K562 (cell line): ENCODE measurements around the gene ERC2. TPM values are rescaled to one million over a fixed set of nuclear protein-coding genes. Genes with fewer than 3 reads are reported as not detected.

Experiments used
- ATAC-seq: fragments of 200-7000 bp; cut with Tn5 transposase; 3 replicates; pipeline ENCODE4 v1.9.1; 2020; ENCODE audit warnings: moderate library complexity
- BruUV-seq: library from RNA; stranded (reverse); fragments of 400-500 nt; replicated peaks from 2 replicates; lab custom pipeline; 2021; lab: Mats Ljungman, UMichigan
- CTCF ChIA-PET: fragments of 300-600 bp; formaldehyde crosslinking; extraction: SDS; loops from one replicate; lab custom pipeline; 2021; ENCODE audit warnings: low intra/inter-chr PET ratio; lab: Yijun Ruan, JAX
- POLR2A ChIA-PET: fragments of 300-600, 350-650 bp; sonication (Branson Sonifier 250); formaldehyde crosslinking; extraction: SDS; loops from one replicate; lab custom pipeline; 2021; ENCODE audit warnings: antibody characterized with exemption, inconsistent platforms; lab: Yijun Ruan, JAX
- DNase-seq, 4 experiments: peaks; one replicate each; pipeline versions ENCODE4 v3.0.0 to v3.0.0-alpha.2; 2011 to 2018; ENCODE audit warnings: low spot score in 3 of 4, mixed read lengths in 3 of 4; ENCODE audit errors: extremely low read depth in 1 of 4
- FAIRE-seq: peaks from 2 replicates; lab custom pipeline; 2011; peaks lifted over from hg19 to GRCh38; lab: Jason Lieb, UNC
- H2AFZ ChIP-seq: 2 replicates; pipeline ENCODE4 v1.6.0; 2011; ENCODE audit warnings: low read depth, low read length, control low read depth, inconsistent platforms
- H3K27ac ChIP-seq: fragments of 200-600 bp; 3 replicates; pipeline ENCODE4 v1.8.0; 2011; ENCODE audit warnings: low read depth, mild to moderate bottlenecking, control low read depth, inconsistent platforms, low read length, moderate library complexity, mixed read lengths; ENCODE audit errors: extremely low read depth
- H3K27me3 ChIP-seq, 2 experiments: fragments of 300-600 bp in 1 of 2; 2 replicates in 1 of 2; 3 replicates in 1 of 2; pipeline versions ENCODE4 v1.6.0 to v1.8.0; 2011; ENCODE audit warnings: inconsistent platforms in 2 of 2, low read length in 2 of 2, mild to moderate bottlenecking in 1 of 2, mixed read lengths in 1 of 2, moderate library complexity in 1 of 2; ENCODE audit not compliant: control insufficient read depth in 2 of 2, insufficient read depth in 2 of 2
- H3K36me3 ChIP-seq: fragments of 300-600 bp; 3 replicates; pipeline ENCODE4 v1.8.0; 2011; ENCODE audit warnings: mild to moderate bottlenecking, low read length, inconsistent platforms; ENCODE audit not compliant: control insufficient read depth, insufficient read depth
- H3K4me1 ChIP-seq, 2 experiments: fragments of 200-600 bp in 1 of 2; replicated peaks in 1 of 2; 2 replicates in 1 of 2; 3 replicates in 1 of 2; pipeline versions ENCODE4 v1.5.1 to v1.8.0; 2011; ENCODE audit warnings: inconsistent platforms in 2 of 2, low read length in 2 of 2, mild to moderate bottlenecking in 1 of 2, mixed read lengths in 1 of 2, moderate library complexity in 1 of 2; ENCODE audit not compliant: control insufficient read depth in 2 of 2, insufficient read depth in 2 of 2
- H3K4me2 ChIP-seq: 2 replicates; pipeline ENCODE4 v1.6.1; 2011; ENCODE audit warnings: low read length, control low read depth, inconsistent platforms, mixed read lengths; ENCODE audit not compliant: insufficient read depth
- H3K4me3 ChIP-seq: fragments of 200-600 bp; sonication (generic), shearing (Covaris generic); 2 replicates; pipeline ENCODE4 v1.5.1; 2016; ENCODE audit warnings: control low read depth, inconsistent platforms
- H3K79me2 ChIP-seq: fragments of 200-600 bp; 3 replicates; pipeline ENCODE4 v1.8.0; 2011; ENCODE audit warnings: low read length, inconsistent platforms; ENCODE audit not compliant: control insufficient read depth, insufficient read depth
- H3K9ac ChIP-seq, 2 experiments: 2 replicates each; pipeline versions ENCODE4 v1.6.0 to v1.6.1; 2011; ENCODE audit warnings: low read depth in 2 of 2, low read length in 2 of 2, control low read depth in 1 of 2, inconsistent platforms in 1 of 2, mild to moderate bottlenecking in 1 of 2, mixed read lengths in 1 of 2; ENCODE audit not compliant: insufficient read depth in 1 of 2
- H3K9me1 ChIP-seq: one replicate; pipeline ENCODE4 v1.6.0; 2011; ENCODE audit warnings: inconsistent platforms, mild to moderate bottlenecking, low read length, moderate library complexity; ENCODE audit not compliant: control insufficient read depth, insufficient read depth
- H3K9me3 ChIP-seq: replicated peaks from 2 replicates; pipeline ENCODE4 v1.5.1; 2011; ENCODE audit warnings: low read depth, low read length, inconsistent platforms; ENCODE audit not compliant: control insufficient read depth, insufficient read depth
- H4K20me1 ChIP-seq: replicated peaks from 2 replicates; pipeline ENCODE4 v1.6.1; 2011; ENCODE audit warnings: low read length, inconsistent platforms, mixed read lengths; ENCODE audit not compliant: control insufficient read depth, insufficient read depth
- LARP7 ChIP-seq: fragments of 450-650 bp; IDR thresholded peaks from 2 replicates; pipeline ENCODE4 v1.6.1; 2016
- MAFF ChIP-seq: IDR thresholded peaks from 2 replicates; pipeline ENCODE4 v1.6.1; 2012; ENCODE audit warnings: low read length, improper control_type of control experiment
- NFXL1 ChIP-seq: fragments of 450-650 bp; formaldehyde crosslinking; IDR thresholded peaks from 2 replicates; pipeline ENCODE4 v1.4.0; 2021; ENCODE audit warnings: mild to moderate bottlenecking
- PHTF2 ChIP-seq: fragments of 250-450 bp; sonication (Bioruptor Pico); IDR thresholded peaks from 2 replicates; pipeline ENCODE4 v1.5.0; 2021; ENCODE audit warnings: mild to moderate bottlenecking
- TAF15 ChIP-seq: fragments of 200-400 bp; formaldehyde crosslinking; IDR thresholded peaks from 2 replicates; pipeline ENCODE4 v1.6.1; 2017; ENCODE audit warnings: mild to moderate bottlenecking, low read depth, low read length, moderate library complexity
- ZNF133 ChIP-seq: fragments of 250-450 bp; sonication (Bioruptor Pico); IDR thresholded peaks from 2 replicates; pipeline ENCODE4 v1.4.0; 2020; ENCODE audit warnings: mild to moderate bottlenecking
- WGBS: fragments of 100-300 bp; shearing (Covaris generic); methylation state at CpG from one replicate; pipeline ENCODE4 v1.1.6; 2016; ENCODE audit warnings: low coverage, mixed read lengths; ENCODE audit not compliant: insufficient coverage; ENCODE audit errors: missing lambda C conversion rate; 5-methylcytosine and 5-hydroxymethylcytosine counted together
- in situ Hi-C: fragments of 300-500 bp; cut with MboI; formaldehyde crosslinking; loops from 4 replicates; pipeline ENCODE4 v1.15.0; 2018; ENCODE audit warnings: inconsistent platforms, mixed read lengths
- intact Hi-C: fragments of 100-400 bp; cut with micrococcal nuclease; formaldehyde crosslinking; loops from 2 replicates; pipeline ENCODE4 v1.14.2; 2022
- polyA plus RNA-seq, 8 experiments: library from polyadenylated mRNA; depleted of rRNA in 4 of 8; stranded (reverse) in 5 of 8; unstranded in 3 of 8; fragments of >200 nt; fragmentation: Nextera tagmentation in 2 of 8; fragmentation: Illumina TruSeq in 1 of 8; extraction: Ambion mirVana in 2 of 8; extraction: Trizol in 1 of 8; gene quantifications; 2 replicates each; pipeline versions ENCODE4 v1.2.1 to v1.2.3, GENCODE V29; 2011 to 2014; ENCODE audit warnings: inconsistent platforms in 1 of 8, missing spikeins in 1 of 8
- total RNA-seq, 7 experiments: library from RNA; depleted of rRNA in 6 of 7; stranded (reverse); fragments of >200 nt in 6 of 7; fragmentation: Illumina TruSeq in 2 of 7; extraction: Trizol in 2 of 7; gene quantifications; 2 replicates each; pipeline versions ENCODE4 v1.2.1 to v1.2.3, GENCODE V29; 2011 to 2021; ENCODE audit warnings: low replicate concordance in 1 of 7
- TF ChIP-seq, protein P1 (sequence below): fragments of 450-650 bp; IDR thresholded peaks from 2 replicates; pipeline ENCODE4 v1.6.1; 2016; ENCODE audit warnings: borderline replicate concordance

The ERC2 gene
- total and polyA plus RNA-seq, 9 of the 15 experiments (the other 6 are each of a cell fraction or from before 2014, with no cell fraction given) = 0.04 to 0.18 (median 0.07) TPM; not detected in 2

DNA sequence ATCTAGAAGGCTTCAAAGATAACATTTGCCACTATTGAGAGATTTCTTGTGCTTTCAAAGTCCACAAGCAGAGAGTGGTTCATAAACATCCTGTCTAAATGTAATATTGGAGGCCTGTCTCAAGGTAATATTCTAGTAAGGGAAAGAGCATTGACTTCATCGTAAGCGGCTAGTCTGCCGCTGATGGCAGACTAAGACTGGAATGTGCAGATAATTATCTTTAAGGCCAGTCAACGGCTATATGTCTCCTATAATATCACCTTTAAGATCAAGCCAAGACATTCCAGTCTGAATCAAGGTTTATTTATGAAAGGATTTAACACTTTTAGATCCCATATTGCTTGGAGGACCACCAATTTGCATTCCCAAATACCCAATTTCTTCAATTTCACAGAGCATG, 557.0 kb downstream of the ERC2 start (continued):
- no peak for TF ChIP-seq MAFF
- TF ChIP-seq LARP7 = no peak

DNA sequence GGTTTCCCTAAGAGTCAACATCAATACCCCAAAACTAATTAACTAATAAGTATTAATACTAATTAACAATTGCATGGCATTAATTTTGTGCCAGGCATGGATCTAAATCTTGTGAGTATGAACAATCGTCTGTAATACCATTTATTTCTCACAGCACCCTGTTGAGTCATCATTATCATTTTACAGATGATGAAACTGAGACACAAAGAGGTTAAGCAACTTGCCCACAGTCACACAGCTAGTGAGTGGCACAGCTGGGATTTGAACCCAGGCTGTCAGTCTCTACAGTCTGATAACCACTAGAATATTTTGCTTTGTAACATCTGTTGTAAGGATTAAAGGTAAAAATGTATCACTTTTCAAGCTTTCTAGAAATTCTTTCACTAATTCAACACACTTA, 557.7 kb downstream of the ERC2 start:
- Histone ChIP-seq H3K4me1 (no peaks in the 10 kb centered on the region), H3K27me3 (no peaks in the 10 kb centered on the region), H3K4me2 (no peak overlapping the region), H3K27ac (no peak overlapping the region), H3K36me3 (no peaks in the 10 kb centered on the region), H3K79me2 (no peaks in the 10 kb centered on the region), H3K4me3 (no peak overlapping the region), H4K20me1 (no peaks in the 10 kb centered on the region), H2AFZ (no peak overlapping the region), H3K9me3 (no peaks in the 10 kb centered on the region), H3K9me1 (no peaks in the 10 kb centered on the region), H3K9ac (no peak overlapping the region)
- no peak for TF ChIP-seq ZNF133 (CRISPR knock-in tag)
- TF ChIP-seq PHTF2 (CRISPR knock-in tag) = no peak
- TF ChIP-seq, protein P1, sequence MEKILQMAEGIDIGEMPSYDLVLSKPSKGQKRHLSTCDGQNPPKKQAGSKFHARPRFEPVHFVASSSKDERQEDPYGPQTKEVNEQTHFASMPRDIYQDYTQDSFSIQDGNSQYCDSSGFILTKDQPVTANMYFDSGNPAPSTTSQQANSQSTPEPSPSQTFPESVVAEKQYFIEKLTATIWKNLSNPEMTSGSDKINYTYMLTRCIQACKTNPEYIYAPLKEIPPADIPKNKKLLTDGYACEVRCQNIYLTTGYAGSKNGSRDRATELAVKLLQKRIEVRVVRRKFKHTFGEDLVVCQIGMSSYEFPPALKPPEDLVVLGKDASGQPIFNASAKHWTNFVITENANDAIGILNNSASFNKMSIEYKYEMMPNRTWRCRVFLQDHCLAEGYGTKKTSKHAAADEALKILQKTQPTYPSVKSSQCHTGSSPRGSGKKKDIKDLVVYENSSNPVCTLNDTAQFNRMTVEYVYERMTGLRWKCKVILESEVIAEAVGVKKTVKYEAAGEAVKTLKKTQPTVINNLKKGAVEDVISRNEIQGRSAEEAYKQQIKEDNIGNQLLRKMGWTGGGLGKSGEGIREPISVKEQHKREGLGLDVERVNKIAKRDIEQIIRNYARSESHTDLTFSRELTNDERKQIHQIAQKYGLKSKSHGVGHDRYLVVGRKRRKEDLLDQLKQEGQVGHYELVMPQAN = no peak
- no peak for TF ChIP-seq NFXL1 (CRISPR knock-in tag)
- no peak for TF ChIP-seq TAF15
- DNase-seq (no peak), ATAC-seq (no peak), FAIRE-seq (no peak)
- ChIA-PET CTCF (no interaction called here), POLR2A (no interaction called here)
- no TSS peak for BruUV-seq
- 0% methylated on average over 1 of the region's 1 CpG for WGBS
- intact Hi-C loops (no loop called here), in situ Hi-C loops (no loop called here)
